Cerebellar cortex (tissue), 1 donor: Measurements from ENCODE around the gene NBDY.
"Not testable (repeated sequence)": the region's sequence is repeated elsewhere in the genome, so short reads cannot be mapped to it uniquely, and the experiment has no call there.

Source experiments
- DNase-seq: peaks from one replicate; pipeline ENCODE4 v3.0.0-alpha.2; 2015; ENCODE audit warnings: low spot score

NBDY gene

DNA sequence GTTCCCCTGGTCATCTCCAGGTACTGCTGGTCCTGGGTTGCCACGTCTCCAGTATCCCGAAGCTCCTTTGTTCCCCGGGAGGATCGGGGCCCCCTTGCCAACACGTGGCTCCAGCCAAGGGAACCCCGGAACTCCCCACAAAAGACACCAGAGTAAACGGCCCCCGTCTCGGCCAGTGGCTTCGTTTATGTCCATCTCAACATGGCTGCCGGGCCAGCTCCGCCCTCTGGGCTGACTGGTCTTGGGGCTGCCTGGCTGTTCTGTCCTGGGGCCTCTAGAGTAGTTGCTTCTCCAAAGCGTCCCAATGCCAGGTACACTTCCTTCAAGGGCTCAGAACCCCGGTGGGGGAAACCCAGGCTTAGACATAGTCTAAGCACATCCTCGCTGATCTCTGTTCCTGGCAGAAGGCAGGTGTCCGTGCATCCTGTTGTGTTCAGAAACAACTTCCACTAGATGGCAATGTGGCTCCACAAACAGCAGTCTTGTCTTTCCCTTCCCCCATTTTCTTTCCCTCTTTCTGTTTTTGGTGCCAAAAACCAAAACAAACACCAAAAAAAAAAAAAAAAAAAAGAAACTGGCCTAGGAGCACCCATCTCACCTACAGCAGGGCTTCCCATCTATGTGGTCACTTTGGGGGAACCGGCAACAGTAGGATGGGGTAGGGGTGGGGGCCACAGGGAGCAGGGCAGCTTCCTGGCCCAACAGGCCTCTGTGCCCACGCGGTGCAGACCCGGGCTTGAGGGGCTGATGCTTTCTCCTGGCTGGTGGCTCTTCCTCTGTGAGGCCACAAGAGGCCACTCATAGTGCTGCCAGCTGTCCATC lies 35.3 kb downstream of the NBDY start:
- DNase-seq = peak; percentile 87

GRCh38 chrX:56764975-56765791 lies 36.1 kb downstream of the NBDY start:
- no peak for DNase-seq

GRCh38 chrX:56765811-56766553 lies 36.9 kb downstream of the NBDY start:
- no peak for DNase-seq

- DNase-seq = no peak
These were observed 37.7 kb downstream of the NBDY start for GRCh38 chrX:56766554-56767347.

DNA sequence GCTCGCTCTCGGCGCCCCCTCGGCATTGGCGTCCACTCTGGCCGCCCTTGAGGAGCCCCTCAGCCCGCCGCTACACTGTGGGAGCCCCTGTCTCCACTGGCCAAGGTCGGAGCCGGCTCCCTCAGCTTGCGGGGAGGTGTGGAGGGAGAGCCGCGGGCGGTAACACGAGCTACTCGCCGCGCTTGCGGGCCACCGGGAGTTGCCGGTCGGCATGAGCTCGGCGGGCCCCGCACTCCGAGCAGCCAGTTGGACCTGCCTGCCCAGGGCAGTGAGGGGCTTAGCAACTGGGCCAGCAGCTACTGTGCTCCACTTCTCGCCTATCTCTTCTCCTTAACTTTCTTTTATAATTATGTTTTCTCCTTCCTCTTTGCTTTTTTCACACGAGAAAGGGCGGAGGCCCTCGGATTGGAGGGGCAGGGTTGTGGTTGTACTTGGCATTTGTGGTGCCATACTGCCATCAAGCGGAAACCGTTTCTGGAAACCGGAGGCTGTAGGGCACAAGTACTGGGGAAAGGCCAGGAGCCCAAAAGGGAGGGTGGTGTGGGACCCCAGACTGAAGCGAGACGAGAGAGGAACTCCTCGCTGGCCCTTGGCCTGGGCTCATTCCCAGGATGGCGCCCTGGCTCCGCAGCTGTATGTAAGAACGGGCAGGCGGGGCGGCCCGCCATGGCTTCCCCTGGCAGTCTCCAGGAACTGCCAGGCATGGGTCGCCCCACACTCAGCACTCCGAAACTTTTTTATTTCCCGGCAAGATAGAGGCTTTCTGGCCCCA lies 38.5 kb downstream of the NBDY start:
- not testable (repeated sequence) for DNase-seq

DNA sequence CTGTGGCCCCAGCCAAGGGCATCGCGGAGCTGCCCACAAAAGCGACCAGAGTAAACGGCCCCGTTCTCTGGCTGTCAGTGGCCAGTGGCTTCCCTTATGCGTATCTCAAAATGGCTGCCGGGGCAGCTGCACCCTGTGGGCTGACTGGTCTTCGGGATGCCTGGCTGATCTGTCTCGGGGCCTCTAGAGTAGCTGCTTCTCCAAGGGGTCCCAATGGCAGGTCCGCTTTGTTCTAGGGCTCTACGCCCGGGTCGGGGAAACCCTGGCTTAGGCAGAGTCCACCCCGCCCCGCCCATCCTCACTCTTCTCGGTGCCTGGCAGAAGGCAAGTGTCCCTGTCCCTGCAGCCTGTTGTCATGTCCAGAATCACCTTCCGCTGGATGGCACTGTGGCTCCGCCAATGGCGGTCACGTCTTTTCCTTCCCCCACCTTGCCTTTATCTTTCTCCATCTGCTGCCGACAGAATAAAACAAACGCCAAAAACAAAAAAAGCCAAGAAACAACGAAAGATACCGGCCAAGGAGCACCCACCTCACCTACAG lies 39.1 kb downstream of the NBDY start:
- DNase-seq = not testable (repeated sequence)

GRCh38 chrX:56772675-56773521 lies 43.9 kb downstream of the NBDY start:
- not testable (repeated sequence) for DNase-seq

- not testable (repeated sequence) for DNase-seq
These were observed 44.5 kb downstream of the NBDY start for GRCh38 chrX:56773522-56774060.

DNA sequence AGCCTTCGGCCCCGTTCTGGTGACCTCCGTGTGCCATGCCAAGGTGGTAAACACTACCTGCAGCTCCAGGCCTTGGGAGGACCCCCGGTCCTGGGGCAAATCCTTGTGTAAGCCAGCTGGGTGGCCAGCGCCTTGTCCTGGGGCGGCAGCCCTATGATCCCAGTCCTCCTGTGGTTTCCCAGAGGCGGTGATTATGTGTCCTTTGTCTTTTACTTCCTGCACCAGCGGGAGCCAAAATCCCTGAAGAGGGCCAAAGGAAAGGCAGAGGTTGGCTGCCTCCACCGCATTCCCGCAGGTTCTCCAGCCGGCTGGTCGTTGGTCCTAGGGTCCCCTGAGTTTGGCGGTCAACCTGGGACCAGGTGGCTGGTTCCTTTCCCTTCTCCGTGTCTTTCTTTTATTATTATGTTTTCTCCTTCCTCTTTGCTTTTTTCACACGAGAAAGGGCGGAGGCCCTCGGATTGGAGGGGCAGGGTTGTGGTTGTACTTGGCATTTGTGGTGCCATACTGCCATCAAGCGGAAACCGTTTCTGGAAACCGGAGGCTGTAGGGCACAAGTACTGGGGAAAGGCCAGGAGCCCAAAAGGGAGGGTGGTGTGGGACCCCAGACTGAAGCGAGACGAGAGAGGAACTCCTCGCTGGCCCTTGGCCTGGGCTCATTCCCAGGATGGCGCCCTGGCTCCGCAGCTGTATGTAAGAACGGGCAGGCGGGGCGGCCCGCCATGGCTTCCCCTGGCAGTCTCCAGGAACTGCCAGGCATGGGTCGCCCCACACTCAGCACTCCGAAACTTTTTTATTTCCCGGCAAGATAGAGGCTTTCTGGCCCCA lies 49.3 kb downstream of the NBDY start:
- DNase-seq = not testable (repeated sequence)

DNA sequence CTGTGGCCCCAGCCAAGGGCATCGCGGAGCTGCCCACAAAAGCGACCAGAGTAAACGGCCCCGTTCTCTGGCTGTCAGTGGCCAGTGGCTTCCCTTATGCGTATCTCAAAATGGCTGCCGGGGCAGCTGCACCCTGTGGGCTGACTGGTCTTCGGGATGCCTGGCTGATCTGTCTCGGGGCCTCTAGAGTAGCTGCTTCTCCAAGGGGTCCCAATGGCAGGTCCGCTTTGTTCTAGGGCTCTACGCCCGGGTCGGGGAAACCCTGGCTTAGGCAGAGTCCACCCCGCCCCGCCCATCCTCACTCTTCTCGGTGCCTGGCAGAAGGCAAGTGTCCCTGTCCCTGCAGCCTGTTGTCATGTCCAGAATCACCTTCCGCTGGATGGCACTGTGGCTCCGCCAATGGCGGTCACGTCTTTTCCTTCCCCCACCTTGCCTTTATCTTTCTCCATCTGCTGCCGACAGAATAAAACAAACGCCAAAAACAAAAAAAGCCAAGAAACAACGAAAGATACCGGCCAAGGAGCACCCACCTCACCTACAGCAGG lies 50.0 kb downstream of the NBDY start:
- not testable (repeated sequence) for DNase-seq

- not testable (repeated sequence) for DNase-seq
These were observed 51.9 kb downstream of the NBDY start for GRCh38 chrX:56780681-56781649.

DNA sequence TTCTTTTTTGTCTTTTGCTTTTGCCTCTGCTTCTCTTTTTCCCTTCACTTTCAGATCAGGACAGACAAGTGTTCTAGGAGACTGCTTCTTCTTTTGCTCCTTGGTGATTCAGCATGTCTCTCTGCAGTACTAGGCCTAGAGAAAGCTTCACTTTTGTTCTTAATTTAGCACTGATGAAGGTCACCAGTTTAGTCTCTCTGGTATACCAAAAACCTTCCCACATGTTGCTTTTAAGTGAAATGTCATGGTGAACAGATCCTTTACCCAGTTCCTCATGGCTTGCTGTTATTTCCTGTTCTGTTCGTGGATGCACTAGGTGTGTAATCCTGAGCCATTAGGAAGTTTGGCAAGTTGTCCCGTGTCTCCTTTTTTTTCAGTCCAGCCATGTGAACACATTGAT lies 53.3 kb downstream of the NBDY start:
- no peak for DNase-seq

GRCh38 chrX:56782791-56783449 lies 53.9 kb downstream of the NBDY start:
- DNase-seq = no peak

DNA sequence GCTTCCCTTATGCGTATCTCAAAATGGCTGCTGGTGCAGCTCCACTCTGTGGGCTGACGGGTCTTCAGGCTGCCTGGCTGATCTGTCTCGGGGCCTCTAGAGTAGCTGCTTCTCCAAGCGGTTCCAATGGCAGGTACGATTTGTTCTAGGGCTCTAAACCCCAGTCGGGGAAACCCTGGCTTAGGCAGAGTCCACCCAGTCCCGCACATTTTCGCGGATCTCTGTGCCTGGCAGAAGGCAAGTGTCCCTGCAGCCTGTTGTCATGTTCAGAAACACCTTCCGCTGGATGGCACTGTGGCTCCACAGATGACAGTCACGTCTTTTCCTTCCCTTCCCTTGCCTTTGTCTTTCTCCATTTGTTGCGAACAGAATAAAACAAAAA lies 54.4 kb downstream of the NBDY start:
- peak; percentile 53 for DNase-seq

DNA sequence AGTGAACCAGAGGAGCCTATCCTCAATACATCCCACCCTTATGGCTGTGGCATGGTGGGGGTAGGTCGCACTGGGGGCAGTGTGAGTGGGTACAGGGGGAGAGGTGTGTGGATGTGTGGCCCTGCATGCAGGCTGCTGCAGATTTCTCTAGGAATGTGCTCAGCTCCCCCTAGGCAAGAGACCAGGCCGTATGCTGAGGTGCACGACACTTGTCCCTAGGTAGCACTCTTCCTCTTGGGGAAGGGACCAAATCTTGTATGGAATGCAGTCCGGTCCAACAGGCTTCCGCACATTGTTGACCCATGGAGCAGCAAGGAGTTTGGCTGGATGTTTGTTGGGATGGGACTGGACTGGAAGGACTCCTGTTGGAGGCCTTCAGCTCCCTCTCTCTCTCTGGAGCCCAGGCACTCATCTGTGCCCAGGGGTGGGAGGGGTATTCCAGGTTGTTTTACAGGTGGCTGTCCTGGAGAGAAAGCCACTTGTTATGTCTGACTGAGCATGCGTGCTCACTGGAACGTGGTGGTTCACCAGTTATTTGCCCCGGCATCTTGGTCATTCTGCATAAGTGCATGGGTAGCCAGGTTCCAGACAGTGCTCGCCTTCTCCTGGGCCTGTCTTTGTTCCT lies 55.1 kb downstream of the NBDY start:
- DNase-seq = no peak

GRCh38 chrX:56784666-56785065 lies 55.6 kb downstream of the NBDY start:
- no peak for DNase-seq
